ENCODE data around the gene EBF3. TPM values are rescaled to one million over a fixed set of nuclear protein-coding genes. Genes with fewer than 3 reads are reported as not detected.

Gene EBF3
- total RNA-seq, 1 donor from 2014 or later = 0.20 TPM

DNA sequence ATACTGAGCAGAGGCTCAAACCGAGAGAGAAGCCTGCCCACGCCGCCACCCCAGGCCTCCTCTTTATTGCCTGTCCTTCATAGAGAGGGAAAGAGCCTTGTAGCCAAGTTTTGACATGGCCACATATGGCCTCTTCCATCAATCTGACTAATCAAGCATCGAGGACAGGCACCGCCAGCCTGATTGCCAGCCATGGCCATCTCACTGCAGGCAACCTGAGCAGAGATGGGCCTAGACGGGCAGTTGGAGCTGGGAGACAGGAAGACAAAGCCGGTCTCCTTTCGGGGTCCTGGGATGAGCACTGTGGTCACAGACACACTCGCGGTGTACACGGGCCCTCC is 67.2 kb downstream of the EBF3 start:
- Histone ChIP-seq H3K4me3 (no peak overlapping the region), H3K4me1 (peaks cover 5% of the 10 kb centered on the region), H3K9me3 (no peaks in the 10 kb centered on the region), H3K27me3 (peaks cover 68% of the 10 kb centered on the region), H3K27ac (no peak overlapping the region), H3K36me3 (no peaks in the 10 kb centered on the region)
- ATAC-seq (no peak), DNase-seq (no peak)
- intact Hi-C loops (cut with DNase I) = no loop called here
- TF ChIP-seq CTCF (IDR thresholded peaks at IDR 0.05) = no peak

DNA sequence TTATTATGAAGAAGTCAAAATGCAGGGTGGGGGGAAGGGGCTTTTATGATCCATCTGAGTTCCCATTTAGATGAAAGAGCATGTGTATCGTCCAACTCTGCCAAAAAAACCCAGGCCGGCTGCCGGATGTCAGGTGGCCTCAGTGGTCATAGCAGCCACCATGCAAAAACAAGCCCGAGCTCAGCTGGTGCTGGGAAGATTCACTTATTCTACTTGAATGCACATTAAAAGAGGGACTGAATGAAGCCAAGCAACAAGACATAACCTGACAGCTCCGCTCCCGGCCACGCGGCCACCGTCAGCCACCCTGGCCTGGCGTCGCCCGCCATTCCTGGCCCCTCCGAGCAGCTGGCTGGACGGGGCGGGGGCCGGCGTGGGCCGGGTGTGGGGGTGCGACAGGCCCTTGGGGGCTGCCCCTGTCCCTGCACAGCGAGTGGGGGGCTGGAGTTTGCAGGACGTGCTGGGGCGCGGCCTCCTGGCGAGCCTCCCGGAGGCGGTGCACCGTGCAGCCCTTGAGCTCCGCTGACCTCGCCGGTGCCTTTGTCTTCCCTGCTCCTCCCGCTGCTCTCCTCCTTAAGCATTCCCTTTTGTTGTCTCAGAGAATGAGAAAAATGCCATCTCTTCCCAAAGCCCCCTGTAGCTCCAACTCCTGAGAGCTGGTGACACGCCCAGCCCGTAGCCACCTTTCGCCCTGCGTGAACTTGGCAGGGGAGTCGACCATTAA is 67.8 kb downstream of the EBF3 start:
- intact Hi-C loops (cut with DNase I) = no loop called here
- peak; percentile 23 for ATAC-seq
- DNase-seq = no peak
- Histone ChIP-seq H3K27ac (no peak overlapping the region), H3K4me1 (peaks cover 5% of the 10 kb centered on the region), H3K9me3 (no peaks in the 10 kb centered on the region), H3K36me3 (no peaks in the 10 kb centered on the region), H3K27me3 (peaks cover 64% of the 10 kb centered on the region), H3K4me3 (no peak overlapping the region)
- TF ChIP-seq CTCF (IDR thresholded peaks at IDR 0.05) = no peak

- Histone ChIP-seq H3K27ac (no peak overlapping the region), H3K4me3 (no peak overlapping the region), H3K9me3 (no peaks in the 10 kb centered on the region), H3K4me1 (peaks cover 5% of the 10 kb centered on the region), H3K27me3 (peaks cover 61% of the 10 kb centered on the region), H3K36me3 (no peaks in the 10 kb centered on the region)
- intact Hi-C loops (cut with DNase I) = no loop called here
- DNase-seq (no peak), ATAC-seq (no peak)
- no peak for TF ChIP-seq CTCF (IDR thresholded peaks at IDR 0.05)
These were observed 68.3 kb downstream of the EBF3 start for GRCh38 chr10:129895811-129896135.

- H3K36me3 ChIP-seq = no peaks in the 10 kb centered on the region
- no peak for TF ChIP-seq CTCF (IDR thresholded peaks at IDR 0.05)
- intact Hi-C loops (cut with DNase I) = no loop called here
- peaks cover 57% of the 10 kb centered on the region for H3K27me3 ChIP-seq
- peak; percentile 29 for ATAC-seq
- H3K4me3 ChIP-seq = no peak overlapping the region
- H3K27ac ChIP-seq = no peak overlapping the region
- peaks cover 5% of the 10 kb centered on the region for H3K4me1 ChIP-seq
- H3K9me3 ChIP-seq = no peaks in the 10 kb centered on the region
- no peak for DNase-seq
These were observed 69.4 kb downstream of the EBF3 start for GRCh38 chr10:129894698-129895097.

- no peak for DNase-seq
- ATAC-seq = no peak
- intact Hi-C loops (cut with DNase I) = no loop called here
- TF ChIP-seq CTCF (IDR thresholded peaks at IDR 0.05) = no peak
- Histone ChIP-seq H3K4me1 (no peaks in the 10 kb centered on the region), H3K36me3 (no peaks in the 10 kb centered on the region), H3K27me3 (peaks cover 46% of the 10 kb centered on the region), H3K9me3 (no peaks in the 10 kb centered on the region), H3K27ac (no peak overlapping the region), H3K4me3 (no peak overlapping the region)
These were observed 70.7 kb downstream of the EBF3 start for GRCh38 chr10:129893104-129894089.
